SK-N-SH (cell line): ENCODE measurements around the gene GFOD2.

Experiments
- EZH2phosphoT487 ChIP-seq: fragments of 200-600 bp; sonication (generic); IDR thresholded peaks from 2 replicates; pipeline ENCODE4 v1.6.1; 2017; ENCODE audit warnings: low read depth, mixed run types, mild to moderate bottlenecking, antibody characterized with exemption, moderate library complexity, borderline replicate concordance
- FOXJ3 ChIP-seq: sonication (generic); formaldehyde crosslinking; IDR thresholded peaks from 2 replicates; pipeline ENCODE4 v1.5.1; 2020; ENCODE audit warnings: mild to moderate bottlenecking, missing genetic modification reagents
- FOXM1 ChIP-seq: IDR thresholded peaks from 2 replicates; pipeline ENCODE4 v1.4.0; 2012; ENCODE audit warnings: low read depth, mild to moderate bottlenecking
- MAX ChIP-seq: IDR thresholded peaks from 2 replicates; pipeline ENCODE4 v1.4.0; 2012; ENCODE audit warnings: low read depth
- NRF1 ChIP-seq: IDR thresholded peaks from 2 replicates; pipeline ENCODE4 v1.6.1; 2012; ENCODE audit warnings: low read depth, mild to moderate bottlenecking, low read length
- TCF12 ChIP-seq: IDR thresholded peaks from 2 replicates; pipeline ENCODE4 v1.4.0; 2012
- YY1 ChIP-seq: IDR thresholded peaks from 2 replicates; pipeline ENCODE4 v1.4.0; 2012; ENCODE audit warnings: low read depth, mild to moderate bottlenecking
- TF ChIP-seq, protein P1 (sequence below): fragments of 200-600 bp; sonication (generic); IDR thresholded peaks from 2 replicates; pipeline ENCODE4 v1.6.1; 2017; ENCODE audit warnings: antibody characterized with exemption, mild to moderate bottlenecking, moderate library complexity
- TF ChIP-seq, protein P2 (sequence below): fragments of 150-350 bp; IDR thresholded peaks from 2 replicates; pipeline ENCODE4 v1.6.1; 2016; ENCODE audit warnings: mild to moderate bottlenecking, low read depth, low read length

- TF ChIP-seq, protein P1, sequence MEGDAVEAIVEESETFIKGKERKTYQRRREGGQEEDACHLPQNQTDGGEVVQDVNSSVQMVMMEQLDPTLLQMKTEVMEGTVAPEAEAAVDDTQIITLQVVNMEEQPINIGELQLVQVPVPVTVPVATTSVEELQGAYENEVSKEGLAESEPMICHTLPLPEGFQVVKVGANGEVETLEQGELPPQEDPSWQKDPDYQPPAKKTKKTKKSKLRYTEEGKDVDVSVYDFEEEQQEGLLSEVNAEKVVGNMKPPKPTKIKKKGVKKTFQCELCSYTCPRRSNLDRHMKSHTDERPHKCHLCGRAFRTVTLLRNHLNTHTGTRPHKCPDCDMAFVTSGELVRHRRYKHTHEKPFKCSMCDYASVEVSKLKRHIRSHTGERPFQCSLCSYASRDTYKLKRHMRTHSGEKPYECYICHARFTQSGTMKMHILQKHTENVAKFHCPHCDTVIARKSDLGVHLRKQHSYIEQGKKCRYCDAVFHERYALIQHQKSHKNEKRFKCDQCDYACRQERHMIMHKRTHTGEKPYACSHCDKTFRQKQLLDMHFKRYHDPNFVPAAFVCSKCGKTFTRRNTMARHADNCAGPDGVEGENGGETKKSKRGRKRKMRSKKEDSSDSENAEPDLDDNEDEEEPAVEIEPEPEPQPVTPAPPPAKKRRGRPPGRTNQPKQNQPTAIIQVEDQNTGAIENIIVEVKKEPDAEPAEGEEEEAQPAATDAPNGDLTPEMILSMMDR: no peak
- no peak for TF ChIP-seq FOXJ3
- TF ChIP-seq EZH2phosphoT487: no peak
- TF ChIP-seq FOXM1: no peak
- TF ChIP-seq MAX: no peak
- no peak for TF ChIP-seq YY1
- no peak for TF ChIP-seq TCF12
- TF ChIP-seq, protein P2, sequence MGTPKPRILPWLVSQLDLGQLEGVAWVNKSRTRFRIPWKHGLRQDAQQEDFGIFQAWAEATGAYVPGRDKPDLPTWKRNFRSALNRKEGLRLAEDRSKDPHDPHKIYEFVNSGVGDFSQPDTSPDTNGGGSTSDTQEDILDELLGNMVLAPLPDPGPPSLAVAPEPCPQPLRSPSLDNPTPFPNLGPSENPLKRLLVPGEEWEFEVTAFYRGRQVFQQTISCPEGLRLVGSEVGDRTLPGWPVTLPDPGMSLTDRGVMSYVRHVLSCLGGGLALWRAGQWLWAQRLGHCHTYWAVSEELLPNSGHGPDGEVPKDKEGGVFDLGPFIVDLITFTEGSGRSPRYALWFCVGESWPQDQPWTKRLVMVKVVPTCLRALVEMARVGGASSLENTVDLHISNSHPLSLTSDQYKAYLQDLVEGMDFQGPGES: no peak
- TF ChIP-seq NRF1: no peak
These were observed 49.5 kb downstream of the GFOD2 start for GRCh38 chr16:67669499-67670101.
